GM23338 (cell line): ENCODE data around the gene CNPY1. TPM values are rescaled to one million over a fixed set of nuclear protein-coding genes. Genes with fewer than 3 reads are reported as not detected.

Experiments
- ATAC-seq: fragments of 200-7000 bp; cut with Tn5 transposase; 3 replicates; pipeline ENCODE4 v1.9.1; 2020
- DNase-seq: peaks from one replicate; pipeline ENCODE4 v3.0.0-alpha.2; 2015; ENCODE audit warnings: low spot score
- H2AFZ ChIP-seq: fragments of 200-600 bp; sonication (generic); 2 replicates; pipeline ENCODE4 v1.8.0; 2016; ENCODE audit warnings: antibody characterized with exemption, mild to moderate bottlenecking, moderate library complexity
- H3F3A ChIP-seq: fragments of 200-600 bp; sonication (generic); replicated peaks from 2 replicates; pipeline ENCODE4 v1.8.0; 2017; ENCODE audit warnings: antibody characterized with exemption, mixed run types, low read depth
- H3K27ac ChIP-seq: fragments of 200-600 bp; sonication (generic); 2 replicates; pipeline ENCODE4 v1.6.1; 2016; ENCODE audit warnings: low read depth
- H3K27me3 ChIP-seq: fragments of 200-600 bp; sonication (generic); 2 replicates; pipeline ENCODE4 v1.8.0; 2016; ENCODE audit warnings: mild to moderate bottlenecking, mixed run types, moderate library complexity; ENCODE audit not compliant: insufficient read depth
- H3K36me3 ChIP-seq: fragments of 200-600 bp; sonication (generic); 2 replicates; pipeline ENCODE4 v1.8.0; 2016; ENCODE audit warnings: mild to moderate bottlenecking; ENCODE audit not compliant: insufficient read depth
- H3K4me1 ChIP-seq: fragments of 200-600 bp; sonication (generic); 2 replicates; pipeline ENCODE4 v1.8.0; 2016; ENCODE audit warnings: mild to moderate bottlenecking, moderate library complexity; ENCODE audit not compliant: insufficient read depth
- H3K4me2 ChIP-seq: fragments of 200-600 bp; sonication (generic); 2 replicates; pipeline ENCODE4 v1.7.1; 2017; ENCODE audit warnings: mixed run types
- H3K4me3 ChIP-seq: fragments of 200-600 bp; sonication (generic); 2 replicates; pipeline ENCODE4 v1.6.1; 2016; ENCODE audit warnings: mixed run types
- H3K79me2 ChIP-seq: fragments of 200-600 bp; sonication (generic); replicated peaks from 2 replicates; pipeline ENCODE4 v1.8.0; 2017; ENCODE audit warnings: mild to moderate bottlenecking; ENCODE audit not compliant: insufficient read depth
- H3K9me2 ChIP-seq: fragments of 200-600 bp; sonication (generic); 2 replicates; pipeline ENCODE4 v1.8.0; 2017; ENCODE audit not compliant: insufficient read depth
- H4K20me1 ChIP-seq: fragments of 200-600 bp; sonication (generic); replicated peaks from 2 replicates; pipeline ENCODE4 v1.8.0; 2017; ENCODE audit warnings: mild to moderate bottlenecking; ENCODE audit not compliant: insufficient read depth
- H3K27ac Mint-ChIP-seq: 2 replicates; pipeline ENCODE4 v1.8.0; 2020; ENCODE audit warnings: inconsistent platforms, mild to moderate bottlenecking, moderate library complexity, mixed read lengths
- H3K27me3 Mint-ChIP-seq: 3 replicates; pipeline ENCODE4 v1.8.0; 2022; ENCODE audit warnings: low read depth, mild to moderate bottlenecking, moderate library complexity, mixed read lengths, inconsistent platforms; ENCODE audit not compliant: insufficient read depth, poor library complexity
- H3K36me3 Mint-ChIP-seq: 3 replicates; pipeline ENCODE4 v1.8.0; 2021; ENCODE audit warnings: low read depth, mild to moderate bottlenecking, inconsistent platforms, moderate library complexity, mixed read lengths
- H3K4me1 Mint-ChIP-seq: 3 replicates; pipeline ENCODE4 v1.8.0; 2020; ENCODE audit warnings: mild to moderate bottlenecking, inconsistent platforms, mixed read lengths
- H3K4me3 Mint-ChIP-seq: 3 replicates; pipeline ENCODE4 v1.8.0; 2021; ENCODE audit warnings: moderate library complexity, mild to moderate bottlenecking, inconsistent platforms, mixed read lengths
- H3K9me3 Mint-ChIP-seq: 3 replicates; pipeline ENCODE4 v1.8.0; 2020; ENCODE audit warnings: moderate library complexity, mild to moderate bottlenecking, inconsistent platforms, mixed read lengths
- CREB1 ChIP-seq: fragments of 250-450 bp; sonication (Bioruptor Pico); IDR thresholded peaks from 2 replicates; pipeline ENCODE4 v1.5.0; 2020; ENCODE audit warnings: low read depth, mild to moderate bottlenecking, moderate library complexity
- EZH2 ChIP-seq: fragments of 200-600 bp; sonication (generic); IDR thresholded peaks from one replicate; pipeline ENCODE4 v1.8.0; 2017; ENCODE audit warnings: antibody characterized with exemption, mild to moderate bottlenecking, low read depth; ENCODE audit not compliant: unreplicated experiment
- polyA plus RNA-seq: library from polyadenylated mRNA; unstranded; fragments of >200 nt; fragmentation: Nextera tagmentation; extraction: Ambion mirVana; gene quantifications from 2 replicates; pipeline ENCODE4 v1.2.1, GENCODE V29; 2016
- total RNA-seq: library from RNA; depleted of rRNA; stranded (reverse); fragments of >200 nt; shearing (Covaris generic); gene quantifications from 2 replicates; pipeline ENCODE4 v1.2.3, GENCODE V29; 2014
- TF ChIP-seq, protein P1 (sequence below), 2 experiments: fragments of 200-600 bp in 1 of 2; sonication (generic) in 1 of 2; conservative IDR thresholded peaks; 2 replicates each; pipeline versions ENCODE4 v1.5.1 to v1.6.1; 2016 to 2017; ENCODE audit warnings: antibody characterized with exemption in 2 of 2, low read depth in 2 of 2, mild to moderate bottlenecking in 2 of 2, moderate library complexity in 1 of 2
- TF ChIP-seq, protein P2 (sequence below): fragments of 250-450 bp; sonication (Bioruptor Pico); IDR thresholded peaks from 2 replicates; pipeline ENCODE4 v1.5.0; 2020; ENCODE audit warnings: mild to moderate bottlenecking, moderate library complexity
- TF ChIP-seq, protein P3 (sequence below): IDR thresholded peaks from one replicate; pipeline ENCODE4 v1.6.1; 2018; ENCODE audit warnings: antibody characterized with exemption; ENCODE audit not compliant: unreplicated experiment

The CNPY1 gene
- total and polyA plus RNA-seq, 2 experiments from 2014 or later = not detected

DNA sequence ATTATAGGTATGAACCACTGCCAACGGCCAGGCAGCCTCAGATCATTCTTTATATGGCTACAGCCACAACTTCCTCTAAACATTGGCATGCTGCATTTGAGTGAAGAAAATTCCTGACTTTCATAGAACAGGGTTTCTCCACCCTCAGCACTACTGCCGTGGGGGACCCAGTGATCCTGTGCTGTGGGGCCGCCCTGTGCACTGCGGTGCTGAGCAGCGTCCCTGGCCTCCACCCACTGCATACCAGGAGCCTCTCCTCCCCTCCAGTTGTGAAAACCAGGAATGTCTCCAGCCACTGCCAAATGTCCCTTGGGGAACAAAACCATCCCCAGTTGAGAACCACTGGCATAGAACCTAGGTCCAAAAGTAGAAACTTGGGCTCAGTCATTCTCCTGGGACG, 15.8 kb downstream of the CNPY1 start (continued):
- TF ChIP-seq, protein P1, sequence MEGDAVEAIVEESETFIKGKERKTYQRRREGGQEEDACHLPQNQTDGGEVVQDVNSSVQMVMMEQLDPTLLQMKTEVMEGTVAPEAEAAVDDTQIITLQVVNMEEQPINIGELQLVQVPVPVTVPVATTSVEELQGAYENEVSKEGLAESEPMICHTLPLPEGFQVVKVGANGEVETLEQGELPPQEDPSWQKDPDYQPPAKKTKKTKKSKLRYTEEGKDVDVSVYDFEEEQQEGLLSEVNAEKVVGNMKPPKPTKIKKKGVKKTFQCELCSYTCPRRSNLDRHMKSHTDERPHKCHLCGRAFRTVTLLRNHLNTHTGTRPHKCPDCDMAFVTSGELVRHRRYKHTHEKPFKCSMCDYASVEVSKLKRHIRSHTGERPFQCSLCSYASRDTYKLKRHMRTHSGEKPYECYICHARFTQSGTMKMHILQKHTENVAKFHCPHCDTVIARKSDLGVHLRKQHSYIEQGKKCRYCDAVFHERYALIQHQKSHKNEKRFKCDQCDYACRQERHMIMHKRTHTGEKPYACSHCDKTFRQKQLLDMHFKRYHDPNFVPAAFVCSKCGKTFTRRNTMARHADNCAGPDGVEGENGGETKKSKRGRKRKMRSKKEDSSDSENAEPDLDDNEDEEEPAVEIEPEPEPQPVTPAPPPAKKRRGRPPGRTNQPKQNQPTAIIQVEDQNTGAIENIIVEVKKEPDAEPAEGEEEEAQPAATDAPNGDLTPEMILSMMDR (conservative IDR thresholded peaks at IDR 0.05; ENCODE audit: low read depth in 2 of 2) = no peak
- TF ChIP-seq EZH2 (no peak), CREB1 (no peak)
- TF ChIP-seq, protein P2, sequence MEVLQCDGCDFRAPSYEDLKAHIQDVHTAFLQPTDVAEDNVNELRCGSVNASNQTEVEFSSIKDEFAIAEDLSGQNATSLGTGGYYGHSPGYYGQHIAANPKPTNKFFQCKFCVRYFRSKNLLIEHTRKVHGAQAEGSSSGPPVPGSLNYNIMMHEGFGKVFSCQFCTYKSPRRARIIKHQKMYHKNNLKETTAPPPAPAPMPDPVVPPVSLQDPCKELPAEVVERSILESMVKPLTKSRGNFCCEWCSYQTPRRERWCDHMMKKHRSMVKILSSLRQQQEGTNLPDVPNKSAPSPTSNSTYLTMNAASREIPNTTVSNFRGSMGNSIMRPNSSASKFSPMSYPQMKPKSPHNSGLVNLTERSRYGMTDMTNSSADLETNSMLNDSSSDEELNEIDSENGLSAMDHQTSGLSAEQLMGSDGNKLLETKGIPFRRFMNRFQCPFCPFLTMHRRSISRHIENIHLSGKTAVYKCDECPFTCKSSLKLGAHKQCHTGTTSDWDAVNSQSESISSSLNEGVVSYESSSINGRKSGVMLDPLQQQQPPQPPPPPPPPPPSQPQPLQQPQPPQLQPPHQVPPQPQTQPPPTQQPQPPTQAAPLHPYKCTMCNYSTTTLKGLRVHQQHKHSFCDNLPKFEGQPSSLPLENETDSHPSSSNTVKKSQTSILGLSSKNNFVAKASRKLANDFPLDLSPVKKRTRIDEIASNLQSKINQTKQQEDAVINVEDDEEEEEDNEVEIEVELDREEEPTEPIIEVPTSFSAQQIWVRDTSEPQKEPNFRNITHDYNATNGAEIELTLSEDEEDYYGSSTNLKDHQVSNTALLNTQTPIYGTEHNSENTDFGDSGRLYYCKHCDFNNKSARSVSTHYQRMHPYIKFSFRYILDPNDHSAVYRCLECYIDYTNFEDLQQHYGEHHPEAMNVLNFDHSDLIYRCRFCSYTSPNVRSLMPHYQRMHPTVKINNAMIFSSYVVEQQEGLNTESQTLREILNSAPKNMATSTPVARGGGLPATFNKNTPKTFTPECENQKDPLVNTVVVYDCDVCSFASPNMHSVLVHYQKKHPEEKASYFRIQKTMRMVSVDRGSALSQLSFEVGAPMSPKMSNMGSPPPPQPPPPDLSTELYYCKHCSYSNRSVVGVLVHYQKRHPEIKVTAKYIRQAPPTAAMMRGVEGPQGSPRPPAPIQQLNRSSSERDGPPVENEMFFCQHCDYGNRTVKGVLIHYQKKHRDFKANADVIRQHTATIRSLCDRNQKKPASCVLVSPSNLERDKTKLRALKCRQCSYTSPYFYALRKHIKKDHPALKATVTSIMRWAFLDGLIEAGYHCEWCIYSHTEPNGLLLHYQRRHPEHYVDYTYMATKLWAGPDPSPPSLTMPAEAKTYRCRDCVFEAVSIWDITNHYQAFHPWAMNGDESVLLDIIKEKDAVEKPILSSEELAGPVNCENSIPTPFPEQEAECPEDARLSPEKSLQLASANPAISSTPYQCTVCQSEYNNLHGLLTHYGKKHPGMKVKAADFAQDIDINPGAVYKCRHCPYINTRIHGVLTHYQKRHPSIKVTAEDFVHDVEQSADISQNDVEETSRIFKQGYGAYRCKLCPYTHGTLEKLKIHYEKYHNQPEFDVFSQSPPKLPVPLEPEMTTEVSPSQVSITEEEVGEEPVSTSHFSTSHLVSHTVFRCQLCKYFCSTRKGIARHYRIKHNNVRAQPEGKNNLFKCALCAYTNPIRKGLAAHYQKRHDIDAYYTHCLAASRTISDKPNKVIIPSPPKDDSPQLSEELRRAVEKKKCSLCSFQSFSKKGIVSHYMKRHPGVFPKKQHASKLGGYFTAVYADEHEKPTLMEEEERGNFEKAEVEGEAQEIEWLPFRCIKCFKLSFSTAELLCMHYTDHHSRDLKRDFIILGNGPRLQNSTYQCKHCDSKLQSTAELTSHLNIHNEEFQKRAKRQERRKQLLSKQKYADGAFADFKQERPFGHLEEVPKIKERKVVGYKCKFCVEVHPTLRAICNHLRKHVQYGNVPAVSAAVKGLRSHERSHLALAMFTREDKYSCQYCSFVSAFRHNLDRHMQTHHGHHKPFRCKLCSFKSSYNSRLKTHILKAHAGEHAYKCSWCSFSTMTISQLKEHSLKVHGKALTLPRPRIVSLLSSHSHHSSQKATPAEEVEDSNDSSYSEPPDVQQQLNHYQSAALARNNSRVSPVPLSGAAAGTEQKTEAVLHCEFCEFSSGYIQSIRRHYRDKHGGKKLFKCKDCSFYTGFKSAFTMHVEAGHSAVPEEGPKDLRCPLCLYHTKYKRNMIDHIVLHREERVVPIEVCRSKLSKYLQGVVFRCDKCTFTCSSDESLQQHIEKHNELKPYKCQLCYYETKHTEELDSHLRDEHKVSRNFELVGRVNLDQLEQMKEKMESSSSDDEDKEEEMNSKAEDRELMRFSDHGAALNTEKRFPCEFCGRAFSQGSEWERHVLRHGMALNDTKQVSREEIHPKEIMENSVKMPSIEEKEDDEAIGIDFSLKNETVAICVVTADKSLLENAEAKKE (CRISPR knock-in tag) = no peak

DNA sequence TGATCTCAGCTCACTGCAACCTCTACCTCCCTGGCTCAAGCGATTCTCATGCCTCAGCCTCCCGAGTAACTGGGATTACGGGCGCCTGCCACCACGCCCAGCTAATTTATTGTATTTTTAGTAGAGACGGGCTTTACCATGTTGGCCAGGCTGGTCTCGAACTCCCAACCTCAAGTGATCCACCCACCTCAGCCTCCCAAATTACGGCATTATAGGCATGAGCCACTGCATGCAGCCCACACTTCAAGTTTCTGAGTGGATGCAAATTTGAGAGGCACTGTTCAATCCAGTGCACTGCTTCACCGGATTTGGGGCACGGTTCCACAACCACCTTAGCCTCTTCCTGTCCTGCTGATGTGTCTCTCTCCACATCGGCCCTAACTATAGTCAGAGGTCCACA, 16.5 kb downstream of the CNPY1 start:
- peaks cover 14% of the 10 kb centered on the region for H3K4me1 Mint-ChIP-seq
- no peak overlapping the region for H3K27ac Mint-ChIP-seq
- no peak overlapping the region for H3K27ac ChIP-seq
- H3K36me3 ChIP-seq = no peaks in the 10 kb centered on the region
- ATAC-seq (no peak), DNase-seq (no peak)
- H3K4me2 ChIP-seq = no peak overlapping the region
- no peaks in the 10 kb centered on the region for H3K79me2 ChIP-seq
- H3K36me3 Mint-ChIP-seq = no peaks in the 10 kb centered on the region
- no peaks in the 10 kb centered on the region for H3F3A ChIP-seq
- peaks cover 53% of the 10 kb centered on the region for H3K27me3 ChIP-seq
- peaks cover 6% of the 10 kb centered on the region; the same call in 1 of the 2 replicates for H3K4me1 ChIP-seq
- H4K20me1 ChIP-seq = peaks cover 3% of the 10 kb centered on the region; the same call in 1 of the 2 replicates
- H3K9me2 ChIP-seq = no peaks in the 10 kb centered on the region
- H2AFZ ChIP-seq = no peak overlapping the region
- peaks cover 72% of the 10 kb centered on the region for H3K27me3 Mint-ChIP-seq
- peaks cover 13% of the 10 kb centered on the region for H3K9me3 Mint-ChIP-seq
- H3K4me3 Mint-ChIP-seq = no peak overlapping the region
- no peak overlapping the region for H3K4me3 ChIP-seq
- TF ChIP-seq, protein P3, sequence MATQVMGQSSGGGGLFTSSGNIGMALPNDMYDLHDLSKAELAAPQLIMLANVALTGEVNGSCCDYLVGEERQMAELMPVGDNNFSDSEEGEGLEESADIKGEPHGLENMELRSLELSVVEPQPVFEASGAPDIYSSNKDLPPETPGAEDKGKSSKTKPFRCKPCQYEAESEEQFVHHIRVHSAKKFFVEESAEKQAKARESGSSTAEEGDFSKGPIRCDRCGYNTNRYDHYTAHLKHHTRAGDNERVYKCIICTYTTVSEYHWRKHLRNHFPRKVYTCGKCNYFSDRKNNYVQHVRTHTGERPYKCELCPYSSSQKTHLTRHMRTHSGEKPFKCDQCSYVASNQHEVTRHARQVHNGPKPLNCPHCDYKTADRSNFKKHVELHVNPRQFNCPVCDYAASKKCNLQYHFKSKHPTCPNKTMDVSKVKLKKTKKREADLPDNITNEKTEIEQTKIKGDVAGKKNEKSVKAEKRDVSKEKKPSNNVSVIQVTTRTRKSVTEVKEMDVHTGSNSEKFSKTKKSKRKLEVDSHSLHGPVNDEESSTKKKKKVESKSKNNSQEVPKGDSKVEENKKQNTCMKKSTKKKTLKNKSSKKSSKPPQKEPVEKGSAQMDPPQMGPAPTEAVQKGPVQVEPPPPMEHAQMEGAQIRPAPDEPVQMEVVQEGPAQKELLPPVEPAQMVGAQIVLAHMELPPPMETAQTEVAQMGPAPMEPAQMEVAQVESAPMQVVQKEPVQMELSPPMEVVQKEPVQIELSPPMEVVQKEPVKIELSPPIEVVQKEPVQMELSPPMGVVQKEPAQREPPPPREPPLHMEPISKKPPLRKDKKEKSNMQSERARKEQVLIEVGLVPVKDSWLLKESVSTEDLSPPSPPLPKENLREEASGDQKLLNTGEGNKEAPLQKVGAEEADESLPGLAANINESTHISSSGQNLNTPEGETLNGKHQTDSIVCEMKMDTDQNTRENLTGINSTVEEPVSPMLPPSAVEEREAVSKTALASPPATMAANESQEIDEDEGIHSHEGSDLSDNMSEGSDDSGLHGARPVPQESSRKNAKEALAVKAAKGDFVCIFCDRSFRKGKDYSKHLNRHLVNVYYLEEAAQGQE = no peak
